Measurements from ENCODE around the gene NLRC3. TPM values are rescaled to one million over a fixed set of nuclear protein-coding genes. Genes with fewer than 3 reads are reported as not detected.

NLRC3 gene
- total RNA-seq, 2 donors from 2014 or later: 71.7 to 76.7 TPM

DNA sequence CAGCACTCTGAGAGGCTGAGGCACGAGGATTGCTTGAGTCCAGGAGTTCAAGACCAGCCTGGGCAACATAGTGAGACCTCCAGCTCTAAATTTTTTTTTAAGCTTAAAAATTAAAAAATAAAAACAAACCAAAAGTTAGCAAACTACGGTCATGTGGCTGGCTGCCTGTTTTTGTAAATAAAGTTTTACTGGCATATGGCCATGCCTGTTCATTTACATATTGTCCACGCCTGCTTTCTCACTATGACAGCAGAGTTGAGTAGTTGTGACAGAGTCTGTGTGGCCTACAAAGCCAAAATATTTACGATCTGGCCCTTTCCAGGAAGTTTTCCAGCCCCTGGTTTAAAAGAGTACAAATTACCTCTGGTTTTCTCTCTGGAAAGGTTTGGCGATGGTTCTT lies 30.9 kb upstream of the NLRC3 start:
- Mint-ChIP-seq H3K27me3 (no peaks in the 10 kb centered on the region), H3K4me1 (peaks cover 22% of the 10 kb centered on the region), H3K27ac (no peak overlapping the region), H3K4me3 (no peak overlapping the region), H3K36me3 (ENCODE audit: low read depth) (peaks cover 2% of the 10 kb centered on the region)
- H3K9me3 ChIP-seq (ENCODE audit: control insufficient read depth, low read length, poor library complexity, severe bottlenecking): no peaks in the 10 kb centered on the region
- no peak for DNase-seq
- no peak for ATAC-seq

GRCh38 chr16:3607634-3608033 lies 30.4 kb upstream of the NLRC3 start:
- no peak overlapping the region for H3K4me3 Mint-ChIP-seq
- H3K9me3 ChIP-seq (ENCODE audit: control insufficient read depth, low read length, poor library complexity, severe bottlenecking): no peaks in the 10 kb centered on the region
- H3K27ac Mint-ChIP-seq: no peak overlapping the region
- ATAC-seq: no peak
- peaks cover 2% of the 10 kb centered on the region for H3K36me3 Mint-ChIP-seq (ENCODE audit: low read depth)
- no peak for DNase-seq
- peaks cover 18% of the 10 kb centered on the region for H3K4me1 Mint-ChIP-seq
- H3K27me3 Mint-ChIP-seq: no peaks in the 10 kb centered on the region

DNA sequence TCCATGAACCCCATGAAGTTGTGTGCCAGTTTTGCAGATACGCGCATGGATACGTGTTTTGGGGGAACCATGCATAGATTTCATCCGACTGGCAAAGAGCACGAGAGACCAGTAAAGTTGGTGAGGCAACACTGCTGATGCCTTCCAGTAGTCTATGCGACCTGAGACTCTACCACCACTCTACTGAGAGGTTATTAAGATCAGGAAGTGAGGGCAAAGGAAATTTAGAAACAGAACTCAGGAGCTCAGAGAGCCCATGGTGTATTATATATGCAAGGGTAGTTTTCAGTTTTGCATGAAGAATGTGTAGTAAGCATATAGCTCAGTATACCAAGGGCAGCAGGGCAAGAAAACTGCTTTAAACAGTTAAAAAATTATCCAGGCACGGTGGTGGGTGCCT lies 30.0 kb upstream of the NLRC3 start:
- no peak for ATAC-seq
- no peak overlapping the region for H3K4me3 Mint-ChIP-seq
- no peaks in the 10 kb centered on the region for H3K9me3 ChIP-seq (ENCODE audit: control insufficient read depth, low read length, poor library complexity, severe bottlenecking)

DNA sequence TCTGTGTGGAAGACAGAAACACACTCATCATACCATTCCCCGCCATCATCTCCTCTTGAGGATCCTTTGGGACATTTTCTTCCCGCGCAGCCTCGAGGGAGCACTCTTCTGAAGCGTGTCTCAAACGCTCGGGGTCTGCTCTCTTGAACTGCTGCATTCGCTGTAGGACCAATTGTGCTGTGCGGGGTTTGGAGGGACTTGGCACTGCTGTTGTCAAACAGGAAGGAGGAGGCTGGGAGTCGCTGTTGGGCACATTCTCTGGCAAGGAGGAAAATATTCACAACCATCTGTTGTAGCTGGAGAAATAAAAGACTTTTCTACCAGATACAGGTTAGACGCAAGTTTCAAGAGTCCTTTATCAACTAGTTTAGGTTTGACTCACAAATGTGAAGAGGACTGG lies 29.2 kb upstream of the NLRC3 start:
- peaks cover 11% of the 10 kb centered on the region for H3K4me1 Mint-ChIP-seq
- no peak overlapping the region for H3K27ac Mint-ChIP-seq
- no peaks in the 10 kb centered on the region for H3K9me3 ChIP-seq (ENCODE audit: control insufficient read depth, low read length, poor library complexity, severe bottlenecking)
- H3K4me3 Mint-ChIP-seq: no peak overlapping the region
- no peak for DNase-seq
- no peaks in the 10 kb centered on the region for H3K27me3 Mint-ChIP-seq
- ATAC-seq: no peak
- peaks cover 2% of the 10 kb centered on the region for H3K36me3 Mint-ChIP-seq (ENCODE audit: low read depth)

More for the DNA sequence above, 30.0 kb upstream of the NLRC3 start:
- Mint-ChIP-seq H3K4me1 (peaks cover 16% of the 10 kb centered on the region), H3K36me3 (ENCODE audit: low read depth) (peaks cover 2% of the 10 kb centered on the region), H3K27me3 (no peaks in the 10 kb centered on the region), H3K27ac (no peak overlapping the region)
- DNase-seq: no peak

DNA sequence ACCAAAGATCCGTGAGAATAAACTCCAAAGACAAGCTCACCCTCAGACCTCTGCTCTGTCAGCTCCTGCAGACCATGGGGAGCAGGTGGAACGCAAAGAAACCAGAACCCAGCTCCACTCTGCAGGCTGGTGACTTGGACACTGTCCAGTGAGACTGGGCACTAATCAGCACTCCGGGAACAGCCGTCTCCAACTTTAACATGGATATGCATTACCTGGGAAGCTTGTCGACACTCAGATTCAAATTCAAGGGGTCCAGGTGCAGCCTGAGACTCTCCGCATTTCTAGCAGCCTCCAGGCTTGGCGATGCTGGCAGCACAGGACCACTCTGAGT lies 25.1 kb upstream of the NLRC3 start:
- no peak for ATAC-seq
- no peak for DNase-seq
- Mint-ChIP-seq H3K36me3 (ENCODE audit: low read depth) (peaks cover 3% of the 10 kb centered on the region), H3K27ac (no peak overlapping the region), H3K4me3 (no peak overlapping the region), H3K4me1 (peaks cover 5% of the 10 kb centered on the region), H3K27me3 (no peaks in the 10 kb centered on the region)
- H3K9me3 ChIP-seq (ENCODE audit: control insufficient read depth, low read length, poor library complexity, severe bottlenecking): no peaks in the 10 kb centered on the region

GRCh38 chr16:3601614-3602319 lies 24.6 kb upstream of the NLRC3 start:
- Mint-ChIP-seq H3K27me3 (no peaks in the 10 kb centered on the region), H3K36me3 (ENCODE audit: low read depth) (peaks cover 3% of the 10 kb centered on the region), H3K4me1 (peaks cover 5% of the 10 kb centered on the region), H3K4me3 (no peak overlapping the region), H3K27ac (peak overlapping the region; percentile 73)
- no peaks in the 10 kb centered on the region for H3K9me3 ChIP-seq (ENCODE audit: control insufficient read depth, low read length, poor library complexity, severe bottlenecking)
- DNase-seq: no peak
- ATAC-seq: no peak

GRCh38 chr16:3599922-3600321 lies 22.7 kb upstream of the NLRC3 start:
- ATAC-seq (no peak), DNase-seq (no peak)
- Mint-ChIP-seq H3K27me3 (no peaks in the 10 kb centered on the region), H3K36me3 (ENCODE audit: low read depth) (peaks cover 3% of the 10 kb centered on the region), H3K27ac (no peak overlapping the region), H3K4me3 (no peak overlapping the region), H3K4me1 (peaks cover 5% of the 10 kb centered on the region)
- H3K9me3 ChIP-seq (ENCODE audit: control insufficient read depth, low read length, poor library complexity, severe bottlenecking): no peaks in the 10 kb centered on the region

GRCh38 chr16:3599121-3599520 lies 21.9 kb upstream of the NLRC3 start:
- Mint-ChIP-seq H3K36me3 (ENCODE audit: low read depth) (peaks cover 3% of the 10 kb centered on the region), H3K27ac (no peak overlapping the region), H3K4me3 (no peak overlapping the region), H3K27me3 (no peaks in the 10 kb centered on the region), H3K4me1 (peaks cover 5% of the 10 kb centered on the region)
- DNase-seq: no peak
- no peak for ATAC-seq
- no peaks in the 10 kb centered on the region for H3K9me3 ChIP-seq (ENCODE audit: control insufficient read depth, low read length, poor library complexity, severe bottlenecking)

GRCh38 chr16:3598236-3598635 lies 21.0 kb upstream of the NLRC3 start:
- peaks cover 3% of the 10 kb centered on the region for H3K36me3 Mint-ChIP-seq (ENCODE audit: low read depth)
- no peaks in the 10 kb centered on the region for H3K9me3 ChIP-seq (ENCODE audit: control insufficient read depth, low read length, poor library complexity, severe bottlenecking)
- ATAC-seq (no peak), DNase-seq (no peak)
- no peak overlapping the region for H3K4me3 Mint-ChIP-seq
- H3K27ac Mint-ChIP-seq: no peak overlapping the region
- H3K4me1 Mint-ChIP-seq: peaks cover 5% of the 10 kb centered on the region
- no peaks in the 10 kb centered on the region for H3K27me3 Mint-ChIP-seq

GRCh38 chr16:3597676-3598075 lies 20.5 kb upstream of the NLRC3 start:
- Mint-ChIP-seq H3K4me3 (no peak overlapping the region), H3K27ac (no peak overlapping the region), H3K27me3 (no peaks in the 10 kb centered on the region), H3K36me3 (ENCODE audit: low read depth) (peaks cover 3% of the 10 kb centered on the region), H3K4me1 (peaks cover 5% of the 10 kb centered on the region)
- no peaks in the 10 kb centered on the region for H3K9me3 ChIP-seq (ENCODE audit: control insufficient read depth, low read length, poor library complexity, severe bottlenecking)
- DNase-seq (no peak), ATAC-seq (no peak)

- no peak for DNase-seq
- Mint-ChIP-seq H3K27ac (no peak overlapping the region), H3K4me1 (peaks cover 5% of the 10 kb centered on the region), H3K36me3 (ENCODE audit: low read depth) (peaks cover 3% of the 10 kb centered on the region), H3K4me3 (no peak overlapping the region), H3K27me3 (no peaks in the 10 kb centered on the region)
- H3K9me3 ChIP-seq (ENCODE audit: control insufficient read depth, low read length, poor library complexity, severe bottlenecking): no peaks in the 10 kb centered on the region
- no peak for ATAC-seq
Observed at GRCh38 chr16:3597226-3597625, 20.0 kb upstream of the NLRC3 start.

DNA sequence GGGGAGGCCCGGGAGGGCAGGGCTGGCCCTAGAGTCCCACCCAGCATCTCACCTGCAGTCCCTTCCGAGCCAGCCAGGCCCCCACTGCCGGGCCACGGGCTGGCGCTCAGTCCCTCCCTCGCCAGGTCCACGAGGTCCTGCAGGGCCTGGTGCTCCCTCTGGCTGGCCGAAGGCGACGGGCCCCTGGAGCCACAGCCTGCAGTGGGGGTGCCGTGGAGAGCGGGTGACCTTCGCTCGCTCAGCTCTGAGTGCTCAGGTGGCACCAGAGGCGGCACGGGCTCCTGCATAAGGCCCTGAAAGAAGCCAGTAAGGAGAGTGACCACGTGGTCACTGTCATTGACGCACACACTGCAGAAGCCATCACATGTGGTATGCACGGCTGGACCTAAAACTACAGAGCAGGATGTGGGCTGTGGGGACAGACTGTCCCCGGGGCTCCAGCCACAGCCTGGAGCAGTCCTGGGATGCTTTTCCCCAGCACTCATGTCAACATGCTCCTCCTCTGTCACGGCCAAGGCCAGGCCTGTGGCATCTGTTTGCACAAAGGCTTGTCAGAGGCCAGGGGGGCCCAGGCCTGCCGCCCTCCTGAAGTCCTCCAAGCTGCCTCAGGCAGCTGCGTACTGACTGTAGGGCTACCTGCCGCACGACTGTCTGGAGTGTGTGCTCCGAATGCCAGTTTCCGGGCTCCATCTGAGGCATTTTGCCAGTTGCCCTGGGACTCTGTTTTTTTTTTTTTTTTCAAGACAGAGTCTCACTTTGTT lies 19.1 kb upstream of the NLRC3 start:
- Mint-ChIP-seq H3K4me1 (peaks cover 3% of the 10 kb centered on the region), H3K4me3 (no peak overlapping the region), H3K27me3 (no peaks in the 10 kb centered on the region), H3K27ac (no peak overlapping the region), H3K36me3 (ENCODE audit: low read depth) (no peaks in the 10 kb centered on the region)
- H3K9me3 ChIP-seq (ENCODE audit: control insufficient read depth, low read length, poor library complexity, severe bottlenecking): no peaks in the 10 kb centered on the region
- DNase-seq (no peak), ATAC-seq (no peak)

DNA sequence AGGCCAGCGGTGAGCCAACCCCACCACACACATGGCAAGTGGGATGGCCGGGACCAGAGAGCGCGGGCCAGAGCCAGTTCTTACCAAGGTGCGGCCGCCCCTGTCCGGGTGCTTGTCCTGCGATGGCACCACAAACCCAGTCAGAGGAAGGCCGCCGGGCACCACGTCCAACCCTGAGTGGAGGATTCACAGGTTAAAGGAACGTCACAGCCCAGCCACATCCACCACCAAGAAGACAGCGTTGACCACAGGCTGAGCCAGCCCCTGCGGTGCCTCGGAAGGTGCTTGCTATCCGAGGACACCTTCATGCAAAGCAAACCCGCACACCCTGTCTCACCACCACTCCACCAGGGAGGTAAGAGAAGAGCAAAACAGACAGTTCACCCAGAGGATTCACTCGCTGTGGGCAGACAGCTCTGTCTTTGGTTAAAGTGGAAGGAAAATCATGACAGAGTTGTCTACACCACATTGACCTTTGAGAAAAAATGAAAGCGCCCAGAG lies 18.4 kb upstream of the NLRC3 start:
- no peaks in the 10 kb centered on the region for H3K9me3 ChIP-seq (ENCODE audit: control insufficient read depth, low read length, poor library complexity, severe bottlenecking)
- ATAC-seq: no peak
- Mint-ChIP-seq H3K27me3 (no peaks in the 10 kb centered on the region), H3K36me3 (ENCODE audit: low read depth) (peaks cover 5% of the 10 kb centered on the region), H3K4me3 (no peak overlapping the region), H3K4me1 (peaks cover 5% of the 10 kb centered on the region), H3K27ac (no peak overlapping the region)
- DNase-seq: no peak

DNA sequence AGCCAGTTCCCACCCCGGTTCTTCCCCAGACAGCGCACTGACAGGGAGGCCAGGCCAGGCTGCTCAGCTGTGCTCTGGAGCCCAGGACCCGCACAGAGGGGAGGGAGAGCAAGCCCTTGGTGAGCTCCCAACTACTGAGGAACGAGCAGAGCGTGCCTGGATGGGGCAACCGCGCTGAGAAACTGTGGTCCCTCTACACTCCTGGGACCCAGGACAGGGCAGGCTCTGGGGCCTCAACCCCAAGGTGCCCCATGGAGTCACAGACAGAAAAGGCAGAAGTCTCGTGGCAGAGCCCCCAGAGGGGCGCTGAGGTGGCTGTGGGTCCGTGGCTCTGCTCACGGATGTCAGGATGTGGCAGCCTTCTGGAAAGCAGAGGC lies 17.9 kb upstream of the NLRC3 start:
- Mint-ChIP-seq H3K4me1 (peaks cover 5% of the 10 kb centered on the region), H3K27ac (no peak overlapping the region), H3K36me3 (ENCODE audit: low read depth) (peaks cover 6% of the 10 kb centered on the region), H3K4me3 (no peak overlapping the region), H3K27me3 (no peaks in the 10 kb centered on the region)
- no peaks in the 10 kb centered on the region for H3K9me3 ChIP-seq (ENCODE audit: control insufficient read depth, low read length, poor library complexity, severe bottlenecking)
- DNase-seq (no peak), ATAC-seq (no peak)
